Stimulated activated CD8-positive, alpha-beta memory T cell treated with anti-CD3 and anti-CD28 coated beads, Interleukin-4, amount 100 ng/mL, for 48 hours (primary cell): ENCODE measurements around the gene KCNH8.
"Not testable (repeated sequence)": the region's sequence is repeated elsewhere in the genome, so short reads cannot be mapped to it uniquely, and the experiment has no call there.

Experiments used
- DNase-seq: peaks from one replicate; pipeline ENCODE4 v3.0.0-alpha.2; 2020

KCNH8 gene

DNA sequence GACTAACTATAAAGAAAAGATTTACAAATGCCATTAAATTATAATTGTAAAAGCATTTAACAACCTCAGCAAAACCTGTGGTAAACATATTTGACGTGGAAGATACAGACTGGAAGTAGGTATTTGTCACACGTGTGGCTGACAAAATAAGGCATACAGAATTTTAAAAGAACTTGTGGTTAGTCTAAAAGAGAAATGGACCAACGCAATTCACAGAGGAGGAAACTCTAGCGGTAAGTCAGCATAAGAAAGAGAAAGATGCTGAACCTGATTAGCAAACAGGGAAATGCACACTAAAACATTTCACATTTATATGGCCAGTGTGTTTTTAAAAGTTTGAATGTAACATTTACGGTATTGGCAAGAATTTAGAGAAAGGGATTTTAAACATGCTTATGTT, 35.3 kb downstream of the KCNH8 start:
- DNase-seq, result no peak

DNA sequence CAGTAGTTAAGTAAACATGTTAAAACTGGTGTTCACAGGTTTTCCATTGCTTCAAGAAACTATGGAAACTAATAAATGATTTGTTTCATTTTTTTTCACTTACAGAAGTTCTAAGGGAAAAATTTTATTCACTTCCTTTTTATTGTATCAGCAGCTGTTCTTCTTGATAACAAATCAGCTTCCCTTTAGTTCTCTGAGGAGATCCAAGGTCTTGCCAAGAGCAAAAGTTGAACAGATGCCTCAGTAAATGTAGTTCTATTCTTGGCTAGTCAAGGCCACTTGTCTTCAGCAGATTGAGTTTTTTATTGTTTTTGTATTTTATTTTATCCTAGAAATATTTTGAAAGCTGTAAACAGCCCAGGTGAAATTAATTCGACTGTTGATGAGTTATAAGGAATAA, 41.8 kb downstream of the KCNH8 start:
- no peak for DNase-seq

DNA sequence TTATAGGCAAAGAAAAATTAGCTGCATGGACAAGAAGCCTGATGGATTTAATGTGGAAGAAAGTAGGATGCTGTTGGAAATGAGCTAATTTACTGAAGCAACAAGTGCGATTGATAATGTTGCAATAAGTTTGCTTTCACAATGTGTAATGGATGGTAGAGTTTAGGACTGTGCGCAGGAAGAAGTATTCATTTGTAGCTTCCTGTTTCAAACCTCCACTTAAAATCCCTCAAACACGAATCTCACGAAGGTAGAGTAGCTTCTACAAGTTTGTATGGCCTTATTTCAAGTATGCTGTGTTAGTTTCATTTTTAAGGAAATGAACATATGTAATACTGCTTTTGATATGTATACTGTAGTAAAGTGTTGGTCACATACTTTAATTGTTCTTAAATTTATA, 42.3 kb downstream of the KCNH8 start:
- DNase-seq, result no peak

GRCh38 chr3:19199131-19199530, 50.8 kb downstream of the KCNH8 start:
- no peak for DNase-seq

GRCh38 chr3:19202303-19202702, 54.0 kb downstream of the KCNH8 start:
- DNase-seq, result no peak

GRCh38 chr3:19202754-19203153, 54.4 kb downstream of the KCNH8 start:
- DNase-seq, result no peak

- no peak for DNase-seq
Observed at GRCh38 chr3:19206540-19206939, 58.2 kb downstream of the KCNH8 start.

- no peak for DNase-seq
Observed at GRCh38 chr3:19213603-19214220, 65.4 kb downstream of the KCNH8 start.

- DNase-seq, result no peak
Observed at GRCh38 chr3:19215427-19215826, 67.1 kb downstream of the KCNH8 start.

DNA sequence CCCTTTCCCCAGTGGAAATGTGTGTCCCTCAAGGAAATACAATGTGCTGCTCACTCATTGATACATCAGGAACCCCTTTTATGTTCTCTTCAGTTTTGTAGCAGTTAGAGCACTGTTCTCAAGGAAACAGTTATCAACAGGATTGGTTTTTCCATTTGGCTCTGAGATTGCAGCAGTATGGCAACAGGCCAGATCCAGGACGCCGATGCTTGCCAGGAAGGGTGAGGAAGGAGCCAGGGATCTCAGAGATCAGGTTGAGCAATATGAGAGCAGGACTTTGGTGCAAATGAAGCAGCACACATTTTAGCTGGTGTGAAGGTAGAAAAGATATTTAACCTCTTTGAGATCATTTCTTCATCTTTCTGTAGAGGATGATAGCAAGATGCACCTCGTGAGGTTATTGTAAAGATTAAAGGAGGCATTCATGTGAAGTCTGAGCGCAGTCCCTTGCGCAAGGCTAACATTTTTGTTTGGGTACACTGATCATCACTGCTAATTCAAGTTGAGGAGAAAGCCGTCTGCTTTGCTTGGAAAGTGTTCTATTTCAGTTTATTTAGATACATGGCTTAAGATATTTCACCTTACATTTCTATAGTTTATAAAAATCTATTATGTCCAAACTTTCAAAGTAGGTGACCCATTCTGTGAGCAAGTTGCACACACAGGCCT, 68.5 kb downstream of the KCNH8 start:
- no peak for DNase-seq

DNA sequence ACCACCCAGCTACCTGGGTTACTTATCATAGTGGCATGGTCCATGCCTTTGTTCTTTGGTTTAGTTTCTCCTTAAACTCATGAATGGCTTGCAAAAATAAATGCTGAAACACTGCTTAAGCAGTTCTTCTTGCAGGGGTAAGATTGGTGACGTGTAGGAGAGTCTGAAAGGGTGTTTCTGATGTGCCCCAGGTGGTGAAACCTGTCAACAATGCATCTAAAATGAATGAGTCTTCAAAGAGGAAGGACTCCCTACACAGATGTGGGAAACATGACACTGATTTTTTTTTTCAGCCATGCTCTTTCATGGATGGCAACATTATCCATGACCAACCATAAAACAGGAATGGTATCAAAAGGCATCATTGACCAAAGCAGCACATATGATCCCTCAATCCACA, 72.0 kb downstream of the KCNH8 start:
- DNase-seq, result no peak

DNA sequence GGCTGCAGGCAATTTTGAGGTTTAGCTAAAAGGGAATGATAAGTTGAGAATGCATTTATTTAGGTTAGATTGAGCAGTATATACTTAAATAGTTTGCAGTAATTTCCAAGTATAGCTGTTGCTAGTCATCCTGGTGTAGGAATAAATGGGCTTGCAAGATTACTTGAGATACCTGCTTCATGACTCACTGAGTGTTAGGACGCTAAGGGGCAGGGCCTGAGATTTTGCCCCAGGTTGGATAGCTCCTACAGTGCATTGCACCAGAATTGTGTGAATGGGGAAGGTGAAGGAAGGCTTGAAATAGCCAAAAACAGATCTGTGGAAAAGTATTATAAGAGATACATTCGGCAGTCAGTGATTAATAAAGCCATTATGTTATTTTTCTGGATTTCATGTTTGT, 72.8 kb downstream of the KCNH8 start:
- DNase-seq, result no peak

DNA sequence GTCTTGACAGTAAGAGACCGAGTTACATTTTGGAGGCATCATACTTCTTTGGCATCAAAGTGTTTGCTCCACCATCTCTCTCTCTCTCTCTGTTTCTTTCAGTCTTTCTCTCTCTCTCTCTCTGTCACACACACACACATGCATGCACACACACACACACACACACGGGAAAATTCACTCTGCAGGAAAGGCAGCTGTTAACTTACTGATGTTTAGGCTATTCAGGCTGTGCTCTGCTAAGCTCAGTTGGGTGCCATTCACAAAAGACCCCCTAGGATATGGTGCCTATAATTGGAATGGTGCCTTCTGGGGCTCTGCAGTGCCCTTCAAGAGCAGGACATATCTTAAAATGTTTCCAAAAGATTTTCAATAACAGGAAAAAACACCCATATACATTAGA, 78.2 kb downstream of the KCNH8 start:
- no peak for DNase-seq

DNA sequence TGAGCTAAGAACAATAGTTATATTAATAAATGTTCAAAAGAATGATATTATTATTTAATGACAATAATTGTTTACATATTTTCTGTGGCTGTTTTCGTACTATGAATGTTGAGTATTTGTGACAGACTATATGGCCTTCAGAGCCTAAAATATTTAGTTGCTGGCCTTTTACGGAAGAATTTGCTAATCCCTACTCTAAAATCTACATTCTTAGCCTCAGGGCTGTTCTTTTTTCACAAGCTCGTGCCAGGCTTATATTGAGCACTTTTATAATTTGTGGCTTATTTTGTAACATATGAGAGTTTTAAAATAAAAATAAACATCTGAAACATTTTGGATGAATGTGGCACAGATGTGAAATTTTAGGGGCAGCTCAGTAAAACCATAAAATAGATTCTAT, 79.9 kb downstream of the KCNH8 start:
- no peak for DNase-seq

DNA sequence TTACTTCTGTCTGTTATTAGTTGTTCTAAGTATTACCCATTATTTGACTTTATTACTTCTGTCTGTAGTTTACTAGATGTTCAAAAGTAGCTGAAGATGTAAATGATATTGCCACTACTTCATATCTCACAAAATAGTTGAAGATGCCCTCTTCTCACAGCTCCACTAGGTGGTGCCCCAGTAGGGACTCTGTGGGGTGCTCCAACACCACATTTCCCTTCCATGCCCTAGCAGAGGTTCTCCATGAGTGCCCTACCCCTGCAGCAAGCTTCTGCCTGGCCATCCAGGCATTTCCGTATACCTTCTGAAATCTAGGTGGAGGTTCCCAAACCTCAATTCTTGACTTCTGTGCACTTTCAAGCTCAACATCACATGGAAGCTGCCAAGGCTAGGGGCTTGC, 80.8 kb downstream of the KCNH8 start:
- DNase-seq, result no peak

DNA sequence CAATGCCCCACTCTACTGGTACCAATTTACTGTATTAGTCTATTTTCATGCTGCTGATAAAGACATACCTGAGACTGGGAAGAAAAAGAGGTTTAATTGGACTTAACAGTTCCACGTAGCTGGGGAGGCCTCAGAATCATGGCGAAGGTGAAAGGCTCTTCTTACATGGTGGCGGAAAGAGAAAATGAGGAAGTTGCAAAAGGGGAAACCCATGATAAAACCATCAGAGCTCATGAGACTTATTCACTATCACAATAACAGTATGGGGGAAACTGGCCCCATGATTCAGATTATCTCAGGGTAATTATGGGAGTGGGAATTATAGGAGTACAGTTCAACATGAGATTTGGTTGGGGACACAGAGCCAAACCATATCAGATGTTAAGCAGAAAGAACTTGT, 81.6 kb downstream of the KCNH8 start:
- DNase-seq, result not testable (repeated sequence)

DNA sequence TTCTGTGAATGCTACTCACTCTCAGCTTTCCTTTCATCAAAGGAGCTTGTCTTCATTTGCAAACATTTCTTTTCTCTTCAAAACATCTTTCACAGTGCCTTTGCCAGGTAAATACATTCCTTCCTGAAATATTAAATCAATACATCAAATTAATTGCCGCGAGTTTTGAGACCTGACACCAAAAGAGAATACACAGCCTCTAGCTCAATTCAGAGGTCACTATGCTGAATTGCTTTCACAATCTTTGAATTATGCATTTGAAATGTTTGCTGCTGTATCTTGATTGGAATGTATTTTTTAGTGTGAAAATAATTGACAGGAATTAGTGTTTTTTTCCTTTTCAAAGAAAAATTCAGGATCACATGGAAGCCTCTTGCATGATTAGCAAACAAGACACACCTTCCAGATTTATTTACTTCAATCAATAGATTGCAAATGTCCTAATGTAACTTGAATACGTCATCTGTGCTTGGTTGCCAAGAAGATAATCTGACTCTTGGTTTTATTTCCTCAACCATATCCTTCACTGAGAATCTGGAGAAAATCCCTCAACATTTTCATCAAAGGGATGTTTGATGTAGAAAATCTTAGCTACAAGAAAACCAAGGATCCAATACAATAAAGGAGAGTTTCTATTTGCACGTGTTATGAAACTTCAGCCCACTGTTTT, 83.6 kb downstream of the KCNH8 start:
- no peak for DNase-seq

DNA sequence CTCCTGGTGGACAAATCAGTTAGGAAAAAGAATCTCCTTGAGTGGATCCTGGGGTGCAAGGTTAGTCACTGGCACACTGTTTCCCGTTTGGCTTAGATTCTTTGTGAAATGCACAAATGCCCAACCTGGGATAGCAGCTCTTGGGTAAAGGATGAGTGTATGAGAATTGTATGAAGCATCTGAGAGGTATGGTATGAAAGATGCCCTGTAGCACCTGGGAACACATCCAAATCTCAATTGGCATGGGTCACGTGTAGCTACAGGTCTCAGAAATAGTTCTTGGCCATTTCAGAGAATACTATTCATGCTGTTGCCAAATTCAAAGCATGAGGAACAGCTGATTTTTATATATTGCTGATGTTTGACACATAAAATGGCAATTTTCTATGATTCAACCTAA, 84.3 kb downstream of the KCNH8 start:
- no peak for DNase-seq

DNA sequence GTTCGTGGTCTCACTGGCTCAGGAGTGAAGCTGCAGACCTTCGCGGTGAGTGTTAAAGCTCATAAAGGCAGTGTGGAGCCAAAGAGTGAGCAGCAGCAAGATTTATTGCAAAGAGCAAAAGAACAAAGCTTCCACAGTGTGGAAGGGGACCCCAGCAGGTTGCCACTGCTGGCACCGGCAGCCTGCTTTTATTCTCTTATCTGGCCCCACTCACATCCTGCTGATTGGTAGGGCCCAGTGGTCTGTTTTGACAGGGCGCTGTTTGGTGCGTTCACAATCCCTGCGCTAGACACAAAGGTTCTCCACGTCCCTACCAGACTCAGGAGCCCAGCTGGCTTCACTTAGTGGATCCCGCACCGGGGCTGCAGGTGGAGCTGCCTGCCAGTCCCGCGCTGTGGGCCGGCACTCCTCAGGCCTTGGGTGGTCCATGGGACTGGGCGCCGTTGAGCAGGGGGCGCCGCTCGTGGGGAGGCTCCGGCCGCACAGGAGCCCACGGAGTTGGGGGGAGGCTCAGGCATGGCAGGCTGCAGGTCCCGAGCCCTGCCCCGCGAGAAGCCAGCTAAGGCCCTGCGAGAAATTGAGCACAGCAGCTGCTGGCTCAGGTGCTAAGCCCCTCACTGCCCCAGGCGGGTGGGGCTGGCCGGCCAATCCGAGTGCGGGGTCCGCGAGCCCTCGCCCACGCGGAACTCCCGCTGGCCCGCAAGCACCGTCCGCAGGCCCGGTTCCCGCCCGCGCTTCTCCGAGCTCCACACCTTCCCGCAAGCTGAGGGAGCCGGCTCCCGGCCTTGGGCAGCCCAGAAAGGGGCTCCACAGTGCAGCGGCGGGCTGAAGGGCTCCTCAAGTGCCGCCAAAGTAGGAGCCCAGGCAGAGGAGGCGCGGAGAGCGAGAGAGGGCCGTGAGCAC, 85.8 kb downstream of the KCNH8 start:
- not testable (repeated sequence) for DNase-seq

- DNase-seq, result no peak
Observed at GRCh38 chr3:19248143-19248542, 99.8 kb downstream of the KCNH8 start.

GRCh38 chr3:19248767-19249166, 100.5 kb downstream of the KCNH8 start:
- DNase-seq, result no peak

DNA sequence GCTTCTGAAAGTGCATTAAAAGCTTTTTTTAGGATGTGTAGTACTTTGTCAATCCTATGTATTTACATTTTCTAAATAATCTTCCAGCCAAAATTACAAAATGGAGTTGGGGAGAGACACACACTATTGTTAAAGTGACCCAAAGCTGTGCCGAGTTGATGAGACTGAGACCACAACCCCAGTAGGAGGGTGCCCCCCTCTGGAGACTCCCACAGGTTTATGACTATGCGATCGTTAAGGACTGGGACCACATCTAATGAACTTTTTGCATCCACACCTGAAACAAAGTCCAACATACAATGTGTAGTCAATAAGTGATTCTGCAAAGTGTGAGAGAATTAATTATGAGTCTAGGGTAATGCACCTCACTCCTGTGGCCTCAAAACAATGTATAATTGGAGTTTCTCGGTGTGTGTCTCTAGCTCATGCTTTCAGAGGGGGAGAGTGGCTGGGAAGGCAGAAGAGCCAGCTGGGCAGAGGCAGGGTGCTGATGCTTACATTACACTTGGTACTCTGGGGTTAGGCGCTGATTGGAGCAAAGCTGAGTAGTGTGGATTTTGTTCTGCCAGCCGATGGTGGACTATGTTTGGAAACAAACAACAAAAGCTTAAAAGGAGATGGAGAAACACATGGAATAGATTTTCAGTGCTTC, 102.8 kb downstream of the KCNH8 start:
- DNase-seq, result no peak

DNA sequence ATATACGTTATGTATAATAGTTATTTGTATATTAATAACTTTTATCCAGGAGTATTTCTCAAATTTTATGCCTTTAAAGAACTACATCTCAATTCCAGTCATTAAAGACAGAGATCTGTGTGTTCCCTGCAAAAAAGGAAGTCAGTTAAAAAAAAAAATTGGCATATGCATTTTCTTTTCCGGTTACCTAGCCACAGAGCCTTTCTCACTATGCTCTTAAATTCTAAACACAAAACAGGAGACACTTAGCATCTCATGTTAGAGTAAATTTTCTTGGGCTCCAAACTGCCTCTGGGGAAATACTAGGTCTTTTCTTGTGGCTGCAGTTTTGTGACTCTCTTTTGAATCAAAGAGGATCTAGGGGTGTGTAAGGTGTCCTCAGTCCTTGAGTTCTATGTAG, 105.9 kb downstream of the KCNH8 start:
- no peak for DNase-seq
